Keratinocyte (primary cell): ENCODE measurements around the gene RAP1GAP2. TPM values are rescaled to one million over a fixed set of nuclear protein-coding genes. Genes with fewer than 3 reads are reported as not detected.

Experiments used
- DNase-seq: peaks from one replicate; pipeline ENCODE4 v3.0.0-alpha.2; 2011; ENCODE audit warnings: low read depth, missing footprints, low spot score
- FAIRE-seq: peaks from 2 replicates; lab custom pipeline; 2011; peaks lifted over from hg19 to GRCh38; lab: Jason Lieb, UNC
- H2AFZ ChIP-seq: 2 replicates; pipeline ENCODE4 v1.6.0; 2012; ENCODE audit warnings: low read length, control low read depth, inconsistent platforms; ENCODE audit not compliant: control insufficient read depth
- H3K27ac ChIP-seq: 2 replicates; pipeline ENCODE4 v1.5.1; 2011; ENCODE audit warnings: low read length; ENCODE audit not compliant: control insufficient read depth, insufficient read depth
- H3K27me3 ChIP-seq: 3 replicates; pipeline ENCODE4 v1.6.0; 2011; ENCODE audit warnings: low read length; ENCODE audit not compliant: control insufficient read depth, insufficient read depth; ENCODE audit errors: extremely low read depth
- H3K36me3 ChIP-seq, 2 experiments: 2 replicates in 1 of 2; 3 replicates in 1 of 2; pipeline ENCODE4 v1.5.1; 2011; ENCODE audit warnings: low read length in 2 of 2, mild to moderate bottlenecking in 1 of 2; ENCODE audit not compliant: control insufficient read depth in 2 of 2, insufficient read depth in 2 of 2; ENCODE audit errors: extremely low read depth in 1 of 2
- H3K4me1 ChIP-seq: 3 replicates; pipeline ENCODE4 v1.5.1; 2011; ENCODE audit warnings: low read length; ENCODE audit not compliant: control insufficient read depth, insufficient read depth; ENCODE audit errors: extremely low read depth
- H3K4me2 ChIP-seq: 3 replicates; pipeline ENCODE4 v1.6.0; 2011; ENCODE audit warnings: low read depth, low read length; ENCODE audit not compliant: control insufficient read depth, insufficient read depth; ENCODE audit errors: extremely low read depth
- H3K4me3 ChIP-seq, 3 experiments: fragments of 200-600 bp in 1 of 3; sonication (generic) in 1 of 3; 2 replicates in 2 of 3; 3 replicates in 1 of 3; pipeline ENCODE4 v1.5.1; 2011 to 2016; ENCODE audit warnings: low read length in 3 of 3, mild to moderate bottlenecking in 3 of 3, control low read depth in 2 of 3, inconsistent platforms in 1 of 3, low read depth in 1 of 3, mixed read lengths in 1 of 3, mixed run types in 1 of 3, moderate library complexity in 1 of 3; ENCODE audit not compliant: control insufficient read depth in 2 of 3, insufficient read depth in 2 of 3; ENCODE audit errors: extremely low read depth in 1 of 3
- H3K79me2 ChIP-seq: 2 replicates; pipeline ENCODE4 v1.6.0; 2012; ENCODE audit warnings: low read length; ENCODE audit not compliant: control insufficient read depth, insufficient read depth
- H3K9ac ChIP-seq: 3 replicates; pipeline ENCODE4 v1.6.0; 2011; ENCODE audit warnings: low read length; ENCODE audit not compliant: control insufficient read depth, insufficient read depth; ENCODE audit errors: extremely low read depth
- H3K9me1 ChIP-seq: 3 replicates; pipeline ENCODE4 v1.6.0; 2011; ENCODE audit warnings: low read length; ENCODE audit not compliant: control insufficient read depth, insufficient read depth; ENCODE audit errors: extremely low read depth
- H3K9me3 ChIP-seq: 2 replicates; pipeline ENCODE4 v1.5.1; 2012; ENCODE audit warnings: low read depth, low read length; ENCODE audit not compliant: control insufficient read depth
- H4K20me1 ChIP-seq: 3 replicates; pipeline ENCODE4 v1.6.0; 2011; ENCODE audit warnings: low read length; ENCODE audit not compliant: control insufficient read depth, insufficient read depth; ENCODE audit errors: extremely low read depth
- CTCF ChIP-seq, 3 experiments: IDR thresholded peaks in 1 of 3; conservative IDR thresholded peaks in 1 of 3; optimal IDR thresholded peaks in 1 of 3; 2 replicates in 2 of 3; 3 replicates in 1 of 3; pipeline versions ENCODE3 to v1.5.1; 2011; ENCODE audit warnings: low read length in 3 of 3, mild to moderate bottlenecking in 3 of 3, moderate library complexity in 2 of 3, control low read depth in 1 of 3, inconsistent platforms in 1 of 3; ENCODE audit not compliant: insufficient read depth in 2 of 3; ENCODE audit errors: extremely low read depth in 1 of 3
- EZH2 ChIP-seq: IDR thresholded peaks from one replicate; pipeline ENCODE4 v1.6.1; 2012; ENCODE audit warnings: inconsistent platforms, mild to moderate bottlenecking, low read length, moderate library complexity
- dilution Hi-C: fragments of 300-500 bp; cut with MboI; formaldehyde crosslinking; loops from one replicate; pipeline ENCODE4 v1.7.0; 2020; ENCODE audit warnings: low sequenced_read_pairs; ENCODE audit not compliant: extremely low pct_ligation_motif_present
- polyA plus RNA-seq, 5 experiments: library from polyadenylated mRNA; depleted of rRNA in 3 of 5; stranded (reverse) in 3 of 5; stranded (forward) in 1 of 5; unstranded in 1 of 5; fragments of >200 nt; gene quantifications; 1 replicate in 1 of 5; 2 replicates in 3 of 5; 3 replicates in 1 of 5; pipeline versions ENCODE4 v1.2.1 to v1.2.3, GENCODE V29; 2011 to 2012; ENCODE audit warnings: missing spikeins in 2 of 5, low read depth in 1 of 5, low replicate concordance in 1 of 5

RAP1GAP2 gene
- polyA plus RNA-seq, 1 donor (not counting 4 experiments of a cell fraction or from before 2014, with no cell fraction given), result 13.6 TPM

- no peak for FAIRE-seq
- no peak for TF ChIP-seq EZH2
- TF ChIP-seq CTCF (optimal IDR thresholded peaks at IDR 0.05 in 1 of 3, IDR thresholded peaks at IDR 0.05 in 1 of 3, conservative IDR thresholded peaks at IDR 0.05 in 1 of 3; ENCODE audit: extremely low read depth in 1 of 3, insufficient read depth in 2 of 3, low read length in 3 of 3), result no peak
Measured at GRCh38 chr17:2875608-2876007, 79.4 kb downstream of the RAP1GAP2 start.

GRCh38 chr17:2876467-2876866 lies 80.2 kb downstream of the RAP1GAP2 start:
- DNase-seq, result no peak
- dilution Hi-C loops, result no loop called here
- H3K79me2 ChIP-seq, result peaks cover 41% of the 10 kb centered on the region

More at GRCh38 chr17:2875608-2876007, 79.4 kb downstream of the RAP1GAP2 start:
- Histone ChIP-seq H3K36me3 (no peaks in the 10 kb centered on the region), H3K9me3 (no peaks in the 10 kb centered on the region), H3K9ac (no peak overlapping the region), H4K20me1 (peaks cover 2% of the 10 kb centered on the region), H3K27ac (no peak overlapping the region), H3K4me1 (peaks cover 14% of the 10 kb centered on the region), H3K9me1 (no peaks in the 10 kb centered on the region), H3K4me2 (no peak overlapping the region), H2AFZ (no peak overlapping the region), H3K27me3 (no peaks in the 10 kb centered on the region), H3K4me3 (no peak overlapping the region), H3K79me2 (peaks cover 43% of the 10 kb centered on the region)
- dilution Hi-C loops, result no loop called here
- DNase-seq, result no peak

More at GRCh38 chr17:2876467-2876866, 80.2 kb downstream of the RAP1GAP2 start:
- TF ChIP-seq CTCF (optimal IDR thresholded peaks at IDR 0.05 in 1 of 3, IDR thresholded peaks at IDR 0.05 in 1 of 3, conservative IDR thresholded peaks at IDR 0.05 in 1 of 3; ENCODE audit: extremely low read depth in 1 of 3, insufficient read depth in 2 of 3, low read length in 3 of 3) (no peak), EZH2 (no peak)
- no peak overlapping the region for H3K27ac ChIP-seq
- H3K4me3 ChIP-seq, result no peak overlapping the region
- no peak overlapping the region for H3K9ac ChIP-seq
- H3K4me2 ChIP-seq, result no peak overlapping the region
- no peaks in the 10 kb centered on the region for H3K9me1 ChIP-seq
- H3K4me1 ChIP-seq, result peaks cover 13% of the 10 kb centered on the region
- FAIRE-seq, result no peak
- no peaks in the 10 kb centered on the region for H3K27me3 ChIP-seq
- H4K20me1 ChIP-seq, result peaks cover 2% of the 10 kb centered on the region
- H2AFZ ChIP-seq, result no peak overlapping the region
- no peaks in the 10 kb centered on the region for H3K9me3 ChIP-seq
- H3K36me3 ChIP-seq, result no peaks in the 10 kb centered on the region
